K562 (cell line): ENCODE measurements around the gene LRRC59. TPM values are rescaled to one million over a fixed set of nuclear protein-coding genes. Genes with fewer than 3 reads are reported as not detected.

Source experiments
- ATF4 ChIP-seq: fragments of 450-650 bp; formaldehyde crosslinking; IDR thresholded peaks from 2 replicates; pipeline ENCODE4 v1.4.0; 2022; ENCODE audit warnings: mild to moderate bottlenecking, moderate library complexity
- BHLHE40 ChIP-seq: IDR thresholded peaks from 2 replicates; pipeline ENCODE4 v1.6.1; 2011; ENCODE audit warnings: low read length, improper control_type of control experiment
- CEBPB ChIP-seq: fragments of 450-650 bp; IDR thresholded peaks from 2 replicates; pipeline ENCODE4 v1.6.1; 2016; ENCODE audit warnings: missing genetic modification characterization, missing compliant biosample characterization
- DDX20 ChIP-seq: fragments of 450-650 bp; IDR thresholded peaks from 2 replicates; pipeline ENCODE4 v1.6.1; 2016; ENCODE audit warnings: missing genetic modification characterization, low read depth, mild to moderate bottlenecking, missing compliant biosample characterization, moderate library complexity
- FOSL1 ChIP-seq: fragments of 200-800 bp; sonication (Bioruptor generic); conservative IDR thresholded peaks from 2 replicates; pipeline ENCODE4 v1.6.1; 2016; ENCODE audit warnings: missing genetic modification characterization, missing compliant biosample characterization
- FOXA1 ChIP-seq: fragments of 450-650 bp; IDR thresholded peaks from 2 replicates; pipeline ENCODE4 v1.6.1; 2016; ENCODE audit warnings: mild to moderate bottlenecking, borderline replicate concordance
- FOXJ2 ChIP-seq: fragments of 200-800 bp; sonication (Bioruptor generic); IDR thresholded peaks from 2 replicates; pipeline ENCODE4 v1.6.1; 2016; ENCODE audit warnings: missing genetic modification characterization, missing compliant biosample characterization
- HDAC6 ChIP-seq: IDR thresholded peaks from 2 replicates; pipeline ENCODE4 v1.6.1; 2012; ENCODE audit warnings: low read depth, mild to moderate bottlenecking, control low read depth, inconsistent platforms, low read length, moderate library complexity
- NCOA1 ChIP-seq: fragments of 450-650 bp; IDR thresholded peaks from 2 replicates; pipeline ENCODE4 v1.6.1; 2016; ENCODE audit warnings: low read depth
- NFATC3 ChIP-seq: fragments of 450-650 bp; IDR thresholded peaks from 2 replicates; pipeline ENCODE4 v1.6.1; 2017; ENCODE audit warnings: mild to moderate bottlenecking
- RHOXF2B ChIP-seq: fragments of 250-450 bp; sonication (Bioruptor Pico); conservative IDR thresholded peaks from 2 replicates; pipeline ENCODE4 v1.5.1; 2021
- ZNF274 ChIP-seq: IDR thresholded peaks from 2 replicates; pipeline ENCODE4 v1.6.1; 2011; ENCODE audit warnings: low read depth, mild to moderate bottlenecking, low read length, moderate library complexity, borderline replicate concordance
- ZNF318 ChIP-seq, 2 experiments: fragments of 450-650 bp; IDR thresholded peaks; 2 replicates each; pipeline ENCODE4 v1.6.1; 2016; ENCODE audit warnings: mild to moderate bottlenecking in 2 of 2, borderline replicate concordance in 1 of 2, low read depth in 1 of 2, moderate library complexity in 1 of 2
- ZNF445 ChIP-seq: fragments of 250-450 bp; sonication (Bioruptor Pico); IDR thresholded peaks from 2 replicates; pipeline ENCODE4 v1.4.0; 2020; ENCODE audit warnings: low read depth, mild to moderate bottlenecking, moderate library complexity
- ZNF584 ChIP-seq: fragments of 200-800 bp; sonication (Bioruptor generic); IDR thresholded peaks from 2 replicates; pipeline ENCODE4 v1.6.1; 2016; ENCODE audit warnings: low read depth, mild to moderate bottlenecking, missing genetic modification characterization, missing compliant biosample characterization
- ZNF696 ChIP-seq: fragments of 250-450 bp; sonication (Bioruptor Pico); conservative IDR thresholded peaks from 2 replicates; pipeline ENCODE4 v1.4.0; 2020; ENCODE audit warnings: mild to moderate bottlenecking, moderate library complexity
- ZNF699 ChIP-seq: fragments of 250-450 bp; sonication (Bioruptor Pico); IDR thresholded peaks from 2 replicates; pipeline ENCODE4 v1.8.0; 2021; ENCODE audit warnings: mild to moderate bottlenecking, moderate library complexity; ENCODE audit not compliant: insufficient replicate concordance
- polyA plus RNA-seq, 8 experiments: library from polyadenylated mRNA; depleted of rRNA in 4 of 8; stranded (reverse) in 5 of 8; unstranded in 3 of 8; fragments of >200 nt; fragmentation: Nextera tagmentation in 2 of 8; fragmentation: Illumina TruSeq in 1 of 8; extraction: Ambion mirVana in 2 of 8; extraction: Trizol in 1 of 8; gene quantifications; 2 replicates each; pipeline versions ENCODE4 v1.2.1 to v1.2.3, GENCODE V29; 2011 to 2014; ENCODE audit warnings: inconsistent platforms in 1 of 8, missing spikeins in 1 of 8
- total RNA-seq, 7 experiments: library from RNA; depleted of rRNA in 6 of 7; stranded (reverse); fragments of >200 nt in 6 of 7; fragmentation: Illumina TruSeq in 2 of 7; extraction: Trizol in 2 of 7; gene quantifications; 2 replicates each; pipeline versions ENCODE4 v1.2.1 to v1.2.3, GENCODE V29; 2011 to 2021; ENCODE audit warnings: low replicate concordance in 1 of 7

LRRC59 gene
- total and polyA plus RNA-seq, 9 of the 15 experiments (the other 6 are each of a cell fraction or from before 2014, with no cell fraction given), result 27.8 to 244 (median 154) TPM

GRCh38 chr17:50372758-50373556 is 24.4 kb downstream of the LRRC59 start, which contains the start of the genes EME1 and MRPL27 (continued):
- TF ChIP-seq ZNF318 (IDR thresholded peaks at IDR 0.05; ENCODE audit: borderline replicate concordance in 1 of 2, low read depth in 1 of 2), result peak in 1 of 2 experiments; percentile 76; a peak in 1 of 4 replicates
- peak; percentile 86 for TF ChIP-seq NCOA1
- no peak for TF ChIP-seq NFATC3
- TF ChIP-seq ZNF584 (CRISPR knock-in tag), result no peak; the same call in 1 of the 2 replicates
- no peak for TF ChIP-seq ZNF274
- no peak for TF ChIP-seq ZNF696
- TF ChIP-seq ZNF699 (CRISPR knock-in tag), result no peak
- no peak for TF ChIP-seq RHOXF2B (CRISPR knock-in tag)
- no peak for TF ChIP-seq ZNF445 (CRISPR knock-in tag)
- TF ChIP-seq HDAC6, result no peak
- no peak for TF ChIP-seq FOXA1
- no peak for TF ChIP-seq ATF4 (CRISPR knock-in tag)
- 0 out of 2 replicates have a peak, but pooled peaks have one; percentile 48 for TF ChIP-seq FOSL1
- no peak for TF ChIP-seq FOXJ2 (tag)
- no peak for TF ChIP-seq CEBPB (tag)
- TF ChIP-seq DDX20 (tag), result no peak
- peak; percentile 95 for TF ChIP-seq BHLHE40
